ENCODE results near the gene ZMYND10.

Gene ZMYND10

DNA sequence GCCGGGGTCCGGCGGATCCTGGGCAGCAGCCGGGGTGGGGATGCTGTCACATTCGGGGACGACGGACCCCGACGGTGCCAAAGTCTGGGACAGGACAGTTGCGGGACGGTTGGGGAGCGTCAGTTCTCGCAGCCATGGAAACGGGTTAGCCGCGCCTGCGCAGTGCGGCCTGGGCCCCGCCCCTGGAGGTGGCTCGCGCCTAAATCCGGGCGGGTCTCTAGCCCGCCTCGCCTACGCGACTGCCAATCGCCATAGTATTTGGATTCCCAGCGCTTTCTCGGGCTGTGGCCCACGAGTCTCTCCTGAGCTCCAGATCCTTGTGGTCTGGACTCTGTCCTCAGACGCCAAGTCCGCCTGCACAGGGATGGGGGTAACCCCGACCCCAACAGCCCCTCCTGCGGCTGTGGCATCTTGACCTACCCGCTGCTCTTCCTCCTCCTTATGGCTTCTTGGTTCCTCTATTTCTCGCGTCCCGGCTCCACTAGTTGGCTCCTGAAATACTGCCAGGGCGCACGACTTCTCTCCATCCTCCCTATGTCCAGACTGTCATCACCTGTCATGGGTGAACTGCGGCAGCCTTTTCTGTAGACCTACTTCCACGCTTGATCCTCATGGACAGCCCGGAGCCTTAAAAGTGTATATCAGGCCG is at the start of gene ZMYND10:
Gene ZMYND10, minus strand, starts transcription at position 147 of the 649 bp plus-strand sequence. CDS start 153 bp downstream, outside the sequence.
- peak; percentile 43 for DNase-seq

DNA sequence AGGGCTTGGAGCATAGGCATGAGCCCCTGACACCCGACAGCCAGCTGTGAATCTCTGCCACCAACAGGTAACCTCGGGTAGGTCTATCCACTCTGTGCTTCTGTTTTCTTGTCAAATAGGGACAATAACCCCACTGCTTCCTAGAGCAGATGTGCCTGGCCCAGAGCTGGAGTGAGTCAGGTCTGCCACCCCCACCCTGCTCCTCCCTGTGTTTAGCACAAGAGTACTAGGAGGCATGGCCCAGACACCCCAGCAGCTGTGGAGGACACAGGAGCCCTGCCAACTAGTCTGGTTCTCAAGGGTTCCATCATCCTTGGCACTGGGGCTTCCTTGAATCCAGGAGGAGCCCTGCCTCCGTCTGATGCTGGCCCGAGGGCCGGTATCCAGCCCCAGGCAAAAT is 47.5 kb upstream of the ZMYND10 start:
- no peak for DNase-seq

DNA sequence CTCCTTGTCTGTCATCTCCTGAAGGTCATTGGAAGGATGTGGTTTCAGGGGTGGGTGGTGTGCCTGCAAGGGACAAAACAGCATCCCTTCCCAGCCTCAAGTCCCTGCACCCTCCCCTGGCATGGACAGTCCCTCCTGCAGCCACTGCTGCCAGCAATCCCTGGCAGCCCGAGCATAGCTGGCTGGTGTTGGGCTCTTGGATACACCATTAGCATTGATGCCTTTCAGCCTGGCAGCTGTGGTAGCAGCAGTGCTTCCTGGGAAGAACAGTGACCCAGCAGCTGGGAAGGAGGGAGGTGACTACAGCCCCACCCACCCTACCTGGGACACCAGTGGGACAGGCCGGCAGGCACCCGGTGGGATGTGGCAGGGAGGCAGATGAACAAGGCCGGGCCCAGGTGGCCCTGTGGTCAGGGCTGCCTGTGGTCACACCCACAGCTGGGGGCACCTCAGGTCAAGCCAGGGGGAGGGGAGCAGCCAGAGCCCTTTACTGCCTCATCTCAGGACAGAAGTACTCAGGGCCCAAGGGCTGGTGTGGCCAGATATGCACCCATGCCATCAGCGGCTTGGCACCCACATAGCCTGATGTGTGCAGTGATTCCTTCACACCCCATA is 46.7 kb upstream of the ZMYND10 start:
- DNase-seq = no peak

DNA sequence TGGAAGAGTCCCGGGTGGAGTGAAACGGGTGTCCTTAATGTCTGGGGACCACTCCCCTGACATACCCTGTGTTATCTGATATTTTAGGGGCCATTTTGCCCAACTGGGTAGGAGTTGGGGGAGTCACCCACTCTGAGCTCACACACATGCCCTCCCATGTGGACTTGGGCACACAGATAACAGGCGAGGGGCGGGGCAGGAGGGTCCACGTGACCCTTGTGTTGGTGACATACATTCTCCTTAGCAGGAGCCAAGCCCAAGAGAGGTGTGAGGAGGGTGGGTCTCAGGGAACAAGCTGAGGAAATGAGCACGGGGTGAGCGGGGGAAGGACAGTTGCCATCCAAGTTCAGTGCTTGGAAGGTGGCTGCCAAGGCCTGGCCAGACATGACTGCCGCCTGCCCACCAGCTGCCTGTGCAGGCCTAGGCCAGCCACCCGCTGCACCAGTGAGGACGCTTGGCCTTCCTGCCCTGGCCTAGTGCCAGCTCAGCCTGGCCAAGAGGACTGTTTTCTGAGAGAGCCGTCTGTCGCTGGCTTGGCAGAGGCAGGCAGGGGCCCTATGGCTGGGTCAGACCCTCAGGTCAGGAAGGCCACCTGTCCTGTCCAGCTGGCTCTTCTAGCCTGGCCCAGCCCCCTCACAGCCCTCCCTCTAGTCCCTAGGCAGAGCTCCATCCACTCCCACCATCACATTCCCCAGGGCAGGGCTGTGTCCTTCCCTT is 45.1 kb upstream of the ZMYND10 start:
- DNase-seq = peak; percentile 57

- DNase-seq = no peak
Observed at GRCh38 chr3:50389414-50389767, 43.9 kb upstream of the ZMYND10 start.

DNA sequence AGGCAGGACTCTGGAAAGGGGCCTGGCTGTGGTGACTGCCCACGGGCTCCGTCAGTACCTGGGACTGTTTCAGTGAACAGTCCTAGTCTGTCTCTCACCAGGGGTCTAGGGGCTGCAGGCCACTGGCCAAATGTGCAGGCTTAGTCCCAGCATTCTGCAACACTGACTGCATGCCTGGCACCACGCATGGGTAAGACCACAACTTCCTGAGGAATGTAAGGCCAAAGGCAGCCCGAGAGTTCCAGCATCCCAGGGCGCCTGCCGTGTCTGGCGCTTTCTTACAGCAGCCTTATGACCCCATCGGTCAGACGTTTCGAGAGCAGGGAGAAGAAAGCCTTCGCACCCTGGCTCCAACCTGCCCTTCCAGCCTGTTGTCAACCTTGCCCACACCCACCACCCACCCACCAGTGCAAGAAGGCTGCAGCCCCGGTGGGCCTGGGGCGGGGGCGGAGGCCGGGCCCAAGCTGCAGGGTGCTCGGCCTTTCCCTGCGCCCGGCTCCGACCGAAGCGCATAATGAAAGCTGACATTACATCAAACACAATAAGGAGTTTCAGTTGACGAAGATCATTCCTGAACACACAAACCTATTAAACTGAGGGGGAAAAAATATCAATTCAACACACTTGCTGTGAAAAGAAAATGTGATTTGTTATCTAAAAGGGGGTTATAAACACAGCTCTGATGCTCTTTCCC is 43.3 kb upstream of the ZMYND10 start:
- no peak for DNase-seq

- no peak for DNase-seq
Observed at GRCh38 chr3:50388016-50388719, 42.6 kb upstream of the ZMYND10 start.

DNA sequence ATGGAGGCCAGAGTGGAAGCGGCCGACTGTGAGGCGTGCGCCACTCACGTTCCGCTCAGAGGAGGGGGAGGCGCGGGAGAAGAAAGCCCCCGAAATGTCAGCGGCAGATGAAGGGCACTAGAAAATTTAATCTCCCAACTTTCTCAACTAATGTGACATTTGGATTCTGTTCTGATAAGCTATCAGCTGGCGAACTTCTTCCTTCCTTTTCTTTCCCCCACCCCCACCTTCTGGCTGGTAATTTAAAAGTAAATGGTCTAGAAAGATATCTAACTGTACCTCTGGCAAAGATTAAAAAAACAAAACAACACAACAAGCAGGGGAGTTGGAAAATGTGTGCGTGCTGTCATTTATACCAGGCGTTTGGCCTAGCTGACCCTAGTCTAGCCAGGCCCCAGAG is 40.2 kb upstream of the ZMYND10 start:
- DNase-seq = no peak

GRCh38 chr3:50383750-50384149 is 38.2 kb upstream of the ZMYND10 start:
- no peak for DNase-seq

DNA sequence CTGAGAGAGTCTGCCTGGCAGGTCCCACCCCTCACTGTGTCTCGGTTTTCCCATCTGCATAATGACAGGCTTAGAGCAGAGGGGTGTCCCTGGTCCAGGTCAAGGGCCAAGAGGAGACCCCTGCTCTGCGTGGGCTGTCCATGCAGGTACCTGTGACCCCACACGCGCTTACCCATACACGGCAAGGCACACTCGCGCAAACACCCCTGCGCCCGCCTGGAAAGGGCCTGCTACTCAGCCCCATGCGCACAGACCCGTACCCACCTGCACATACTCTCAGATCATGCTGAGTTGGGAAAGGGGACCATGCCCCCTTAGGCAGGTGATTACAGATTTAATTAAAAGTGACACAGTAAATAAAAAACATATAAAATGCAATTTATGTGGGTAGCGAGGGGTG is 37.2 kb upstream of the ZMYND10 start:
- DNase-seq = no peak

- DNase-seq = peak; percentile 63
Observed at GRCh38 chr3:50381383-50381782, 35.9 kb upstream of the ZMYND10 start.

DNA sequence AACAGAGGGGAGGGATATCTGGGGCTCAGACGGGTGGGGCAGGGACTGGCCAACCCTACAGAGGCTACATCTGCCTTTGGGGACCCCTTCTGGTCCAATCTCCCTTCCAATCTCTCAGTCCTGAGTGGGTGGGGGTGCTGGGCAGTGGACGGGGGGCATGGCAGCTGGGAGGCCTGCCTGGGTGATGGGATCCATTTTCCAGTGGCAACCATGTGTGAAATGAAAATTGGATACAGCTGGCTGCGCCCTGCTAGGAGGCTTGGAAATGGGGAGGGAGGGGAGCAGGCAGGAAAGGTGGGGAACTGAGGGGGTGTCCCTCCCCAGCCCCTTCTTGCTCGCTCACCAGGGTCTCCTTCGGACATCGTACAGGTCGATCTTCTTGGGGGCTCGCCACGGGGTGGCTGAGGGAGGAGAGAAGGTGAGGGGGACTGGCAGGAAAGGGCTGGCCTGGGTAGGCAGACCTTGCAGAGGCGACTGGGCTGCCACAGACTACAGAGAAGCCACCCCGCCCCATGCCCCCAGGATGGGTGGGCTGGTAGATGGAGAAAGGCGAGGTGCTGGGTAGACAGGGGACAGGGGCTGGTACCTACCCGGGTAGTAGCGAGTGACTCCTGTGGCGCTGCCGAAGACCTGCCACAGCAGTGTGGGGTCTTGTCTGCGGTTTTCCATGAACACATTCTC is 35.0 kb upstream of the ZMYND10 start:
- DNase-seq = no peak

DNA sequence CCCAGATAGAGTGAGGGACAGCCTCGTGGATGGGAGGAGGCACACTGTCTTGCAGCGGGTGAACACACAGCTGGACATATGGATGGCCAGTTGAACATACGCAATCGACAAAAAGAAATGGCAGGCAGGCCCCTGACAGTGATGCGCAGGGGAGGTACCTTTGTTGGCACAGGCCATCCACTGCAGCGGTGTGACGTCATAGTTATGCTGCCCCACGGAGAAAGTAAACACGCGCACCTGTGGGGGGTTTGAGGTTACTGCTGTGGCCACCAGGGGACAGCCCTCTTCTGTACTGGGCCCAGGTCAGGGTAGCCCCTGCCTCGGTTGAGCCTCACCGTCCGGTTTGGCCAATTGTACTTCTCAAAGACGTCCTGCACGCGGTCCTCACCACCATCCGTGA is 33.2 kb upstream of the ZMYND10 start:
- no peak for DNase-seq

DNA sequence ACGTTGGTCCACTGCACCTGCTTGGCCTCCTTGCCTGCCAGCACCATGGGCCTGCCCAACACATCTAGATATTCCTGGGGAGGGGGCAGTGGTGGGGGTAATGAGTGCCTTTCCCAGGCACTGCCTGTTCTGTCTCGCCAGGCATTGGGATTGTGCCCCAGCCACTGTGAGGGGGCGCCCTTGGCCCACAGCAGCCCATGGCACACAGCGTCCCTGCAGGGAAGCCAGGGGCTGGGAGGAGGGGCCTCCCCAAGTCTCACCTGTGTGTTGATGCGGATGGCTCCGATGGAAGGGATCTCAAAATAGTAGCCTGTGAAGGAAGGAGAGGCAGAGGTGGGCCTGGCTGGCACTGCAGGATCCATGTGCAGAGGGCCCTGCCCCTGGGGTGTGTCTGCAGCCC is 32.5 kb upstream of the ZMYND10 start:
- no peak for DNase-seq

DNA sequence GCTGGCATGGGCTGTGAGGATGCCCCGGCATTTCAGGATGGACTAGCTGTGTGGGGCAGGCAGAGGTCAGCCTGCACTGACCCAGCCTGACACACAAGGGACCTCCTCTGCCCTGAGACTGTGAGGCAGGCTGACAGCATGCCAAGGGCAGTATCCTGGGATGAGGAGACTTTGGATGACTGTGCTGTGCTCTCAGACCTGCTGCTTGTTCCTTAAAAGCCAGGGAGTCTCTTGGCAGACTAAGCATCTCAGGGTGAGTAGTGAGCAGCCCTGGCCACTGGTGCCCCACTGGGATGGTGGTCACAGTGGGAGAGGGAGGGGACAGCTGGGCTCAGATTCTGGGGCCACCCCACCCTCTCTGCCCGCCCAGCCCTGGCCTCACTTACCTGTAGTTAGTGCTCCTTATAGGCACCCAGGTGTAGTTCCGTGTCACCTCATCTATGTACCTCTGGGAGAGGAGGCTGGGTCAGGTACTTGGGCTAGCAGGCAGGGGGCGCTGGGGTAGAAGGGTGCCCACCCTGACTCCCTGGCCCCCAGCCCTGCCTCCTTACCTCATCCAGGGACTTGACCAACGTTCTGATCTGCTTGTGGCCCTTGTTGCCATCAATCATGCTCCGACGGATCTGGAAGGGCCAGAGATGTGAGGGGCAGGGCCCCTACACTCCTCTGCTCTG is 29.9 kb upstream of the ZMYND10 start:
- no peak for DNase-seq

GRCh38 chr3:50374363-50375257 is 29.1 kb upstream of the ZMYND10 start:
- DNase-seq = no peak

GRCh38 chr3:50373146-50374051 is 27.9 kb upstream of the ZMYND10 start:
- no peak for DNase-seq

DNA sequence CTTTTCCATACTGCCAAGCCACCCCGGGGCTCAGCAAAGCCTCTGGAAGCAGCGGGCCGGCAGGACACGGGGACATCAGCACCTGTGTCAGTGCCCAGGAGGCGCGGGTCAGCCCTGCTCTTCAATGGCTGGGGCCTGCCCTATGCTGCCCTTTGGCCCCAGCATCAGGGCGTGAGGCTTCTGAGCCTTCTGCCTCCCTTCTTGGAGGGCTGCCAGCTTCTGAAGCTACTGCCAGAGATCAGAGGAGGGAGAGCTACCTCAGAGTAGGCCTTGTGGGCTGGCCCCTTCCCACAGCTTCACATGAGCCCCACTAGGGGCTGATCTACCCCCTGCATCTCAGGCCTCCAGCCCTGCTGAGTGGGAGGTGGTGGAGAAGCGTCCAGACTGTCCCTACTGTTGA is 26.8 kb upstream of the ZMYND10 start:
- DNase-seq = peak; percentile 3

DNA sequence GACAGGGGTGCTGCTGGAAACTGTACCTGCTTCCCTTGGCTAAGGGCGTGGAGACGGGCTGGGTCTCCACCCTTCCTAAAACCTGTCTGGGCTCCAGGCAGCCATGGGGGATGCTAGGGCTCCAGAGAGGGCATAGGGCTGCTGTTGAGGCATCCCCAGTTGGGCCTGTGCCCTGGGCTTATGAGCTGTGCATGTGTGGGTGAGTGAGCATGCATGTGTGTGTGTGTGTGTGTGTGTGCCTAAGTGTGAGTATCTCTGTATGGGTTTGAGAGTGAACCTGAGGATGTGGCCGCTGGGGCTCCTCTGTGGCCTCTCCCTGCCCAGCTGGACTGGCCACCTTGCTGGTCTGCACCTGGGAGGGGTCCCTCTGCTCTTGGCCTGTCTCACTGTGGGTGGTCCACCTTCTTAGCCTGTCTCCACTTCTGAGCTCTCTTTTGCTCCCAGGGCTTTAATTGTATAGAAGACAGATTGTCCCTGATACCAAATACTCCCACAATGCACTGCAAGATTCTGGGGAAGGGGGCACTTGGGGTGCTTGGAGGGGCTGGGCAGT is 25.7 kb upstream of the ZMYND10 start:
- no peak for DNase-seq
